GM12874 (cell line): ENCODE data around the gene CLEC3B.

ENCODE experiments used
- CTCF ChIP-seq: IDR thresholded peaks from 2 replicates; pipeline ENCODE4 v1.5.1; 2011; ENCODE audit warnings: low read depth, mild to moderate bottlenecking, control low read depth, low read length, moderate library complexity; ENCODE audit not compliant: insufficient read depth

Gene CLEC3B

DNA sequence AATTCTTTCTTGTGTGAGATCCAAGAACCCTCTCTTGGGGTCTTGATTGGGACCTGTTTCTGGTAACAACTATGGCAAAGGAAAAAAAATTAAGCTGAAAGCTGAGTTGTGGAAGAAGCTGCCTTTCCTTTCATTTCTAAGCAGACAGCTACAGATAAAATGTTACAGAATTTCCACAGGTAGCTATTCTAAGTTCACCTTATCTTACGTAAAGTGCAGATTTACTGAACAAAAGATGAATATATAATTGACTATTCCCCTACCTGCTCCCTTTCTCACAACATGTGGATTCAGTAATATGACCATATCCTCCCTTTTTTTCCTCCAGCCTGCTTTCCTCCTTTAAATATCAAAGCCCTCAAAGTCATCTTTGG lies 36.6 kb downstream of the CLEC3B start:
- TF ChIP-seq CTCF = no peak

DNA sequence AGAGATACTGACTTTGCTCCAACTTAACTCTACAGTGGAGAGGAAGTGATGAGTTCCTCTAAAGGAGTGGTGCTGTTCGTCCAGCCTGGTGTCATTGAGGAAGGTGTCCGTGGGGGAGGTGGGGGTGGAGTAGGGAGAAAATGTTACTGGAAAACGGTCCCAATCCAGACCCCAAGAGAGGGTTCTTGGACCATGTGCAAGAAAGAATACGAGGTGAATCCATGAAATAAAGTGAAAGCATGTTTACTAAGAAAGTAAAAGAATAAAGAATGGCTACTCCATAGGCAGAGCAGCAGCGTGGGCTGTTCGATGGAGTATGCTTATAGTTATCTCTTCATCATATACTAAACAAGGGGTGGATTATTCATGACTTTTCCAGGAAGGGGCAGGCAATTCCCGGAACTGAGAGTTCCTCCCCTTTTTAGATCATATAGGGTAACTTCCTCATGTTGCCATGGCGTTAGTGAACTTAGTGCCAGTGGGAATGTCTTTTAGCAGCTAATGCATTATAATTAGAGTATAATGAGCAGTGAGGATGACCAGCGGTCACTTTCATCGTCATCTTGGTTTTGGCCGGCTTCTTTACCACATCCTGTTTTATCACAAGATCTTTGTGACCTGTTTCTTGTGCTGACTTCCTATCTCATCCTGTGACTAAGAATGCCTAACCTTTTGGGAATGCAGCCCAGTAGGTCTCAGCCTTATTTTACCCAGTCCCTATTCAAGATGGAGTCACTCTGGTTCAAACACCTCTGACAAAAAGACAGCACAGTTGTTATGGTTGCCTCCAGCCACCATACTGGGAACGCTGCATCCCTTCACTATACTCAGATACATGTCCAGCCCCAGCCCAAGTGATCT lies 38.6 kb downstream of the CLEC3B start:
- TF ChIP-seq CTCF = no peak

DNA sequence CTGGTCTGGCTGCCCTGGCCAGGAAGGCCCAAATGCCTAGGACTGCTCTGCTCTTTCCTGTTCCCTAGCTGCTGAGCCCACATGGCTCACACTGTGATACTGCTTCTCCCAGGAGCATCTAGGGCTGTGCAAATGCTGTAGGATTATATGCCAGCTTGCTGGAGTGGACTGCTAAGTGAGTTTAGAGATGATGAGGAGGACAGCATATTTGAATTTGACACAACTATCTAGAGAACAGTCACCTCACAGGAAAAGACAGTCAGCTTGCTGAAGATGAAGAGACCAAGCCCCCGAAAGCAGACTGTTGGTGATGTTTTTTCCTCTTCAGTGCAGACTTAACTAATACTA lies 39.2 kb downstream of the CLEC3B start:
- no peak for TF ChIP-seq CTCF

GRCh38 chr3:45066109-45066801 lies 40.2 kb downstream of the CLEC3B start:
- no peak for TF ChIP-seq CTCF

DNA sequence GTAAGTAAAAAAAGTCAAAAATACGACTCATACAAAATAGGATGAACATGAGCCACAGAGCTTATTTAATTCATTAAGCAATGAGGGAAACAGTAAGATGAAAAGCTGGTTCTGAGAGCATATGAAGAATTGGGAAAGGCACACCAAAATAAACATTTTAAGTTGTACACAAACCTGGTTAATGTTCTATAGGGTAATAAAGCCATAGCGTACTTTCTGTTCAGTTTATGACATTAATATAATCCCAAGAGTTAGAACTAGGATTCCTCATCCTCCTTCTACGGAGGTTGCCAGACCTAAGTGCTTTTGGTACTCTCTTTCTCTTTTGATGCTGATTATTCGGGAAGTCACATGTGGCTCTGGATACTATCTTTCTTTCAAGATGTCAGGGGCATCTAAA lies 41.4 kb downstream of the CLEC3B start:
- TF ChIP-seq CTCF = no peak

DNA sequence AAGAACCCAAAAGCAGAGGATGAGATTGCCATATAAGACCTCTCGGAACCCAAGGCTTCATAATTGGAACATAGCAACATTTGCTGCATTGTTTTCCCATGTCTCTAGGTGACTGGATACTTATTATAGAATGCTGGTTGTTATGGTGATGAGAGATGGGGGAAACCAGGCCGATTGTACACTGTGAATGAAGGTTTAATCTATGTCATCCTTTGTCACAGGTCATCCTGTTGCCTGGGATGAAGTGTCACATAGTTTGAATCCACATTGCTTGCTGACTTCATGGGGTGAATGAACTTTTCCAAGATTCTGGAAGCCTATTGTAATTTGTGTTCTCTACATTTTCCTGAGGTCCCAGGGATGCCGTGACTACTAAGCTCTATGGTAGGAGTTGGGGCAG lies 41.8 kb downstream of the CLEC3B start:
- no peak for TF ChIP-seq CTCF

DNA sequence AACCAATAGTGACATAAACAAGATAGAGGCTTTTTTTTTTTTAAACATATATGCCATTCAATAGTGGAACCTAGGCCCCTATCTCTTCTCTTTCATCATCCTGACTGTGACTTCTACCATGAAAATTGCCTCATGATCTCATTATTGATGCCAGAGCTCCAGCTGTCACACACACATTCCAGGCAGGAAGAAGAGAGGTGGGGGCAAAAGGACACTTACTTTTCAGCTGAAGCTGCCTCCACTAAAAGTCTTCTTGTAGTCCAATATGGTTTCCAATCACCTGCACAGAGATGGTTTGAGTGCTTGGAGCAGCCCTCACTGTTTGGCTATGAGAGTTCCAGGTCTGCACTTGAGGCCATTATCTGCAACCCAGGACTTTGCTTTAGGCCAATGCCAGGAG lies 45.0 kb downstream of the CLEC3B start:
- no peak for TF ChIP-seq CTCF
